ENCODE data around the gene ORC2.

- TF ChIP-seq CTCF (IDR thresholded peaks at IDR 0.05) (no peak), POLR2A (IDR thresholded peaks at IDR 0.05) (no peak)
Measured at GRCh38 chr2:201004370-201004769, 40.9 kb upstream of the ORC2 start.

All from heart left ventricle (tissue), 13 donors.